GM21390 (cell line): ENCODE results near the gene FBP1.
"Not testable (repeated sequence)": the region's sequence is repeated elsewhere in the genome, so short reads cannot be mapped to it uniquely, and the experiment has no call there.

ENCODE experiments used
- ATAC-seq: cut with Tn5 transposase; IDR thresholded peaks from one replicate; pipeline ENCODE4 v1.9.1; 2021; ENCODE audit not compliant: unreplicated experiment

Gene FBP1

DNA sequence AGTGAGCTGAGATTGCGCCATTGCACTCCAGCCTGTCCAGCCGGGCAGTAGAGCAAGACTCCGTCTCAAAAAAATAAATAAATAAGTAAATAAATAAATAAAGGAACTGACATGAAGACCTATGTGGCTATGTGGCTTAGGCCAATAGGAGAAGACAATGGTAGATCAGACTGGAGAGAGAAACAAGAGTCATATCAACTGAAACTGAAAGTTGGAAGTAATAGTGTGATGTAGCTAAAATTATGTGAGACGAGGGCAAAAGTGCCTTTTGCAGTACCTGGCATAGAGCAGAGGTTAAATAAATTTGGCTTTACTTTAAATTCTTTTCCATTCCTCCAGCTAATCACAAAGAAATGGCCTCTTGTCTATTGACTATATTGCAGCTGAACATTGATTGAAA, 53.0 kb downstream of the FBP1 start:
- no peak for ATAC-seq

DNA sequence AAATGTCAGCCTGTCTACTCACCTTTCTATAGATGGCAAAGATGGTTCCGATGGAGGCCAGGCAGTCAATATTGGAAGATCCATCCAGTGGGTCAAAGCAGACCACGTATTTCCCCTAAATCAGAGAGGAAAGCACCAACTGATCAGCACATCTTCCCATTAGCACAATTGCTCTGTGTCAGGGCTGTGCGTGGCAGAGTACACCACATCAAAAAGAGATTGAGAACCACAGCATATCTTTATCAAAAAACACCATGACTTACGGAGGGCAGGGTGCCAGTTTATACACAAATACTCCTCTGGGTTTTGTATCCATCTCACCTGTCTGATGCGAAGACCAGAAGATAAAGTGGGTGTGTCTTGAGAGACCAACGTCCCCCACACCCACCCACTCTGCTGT, 54.8 kb downstream of the FBP1 start:
- ATAC-seq = no peak

DNA sequence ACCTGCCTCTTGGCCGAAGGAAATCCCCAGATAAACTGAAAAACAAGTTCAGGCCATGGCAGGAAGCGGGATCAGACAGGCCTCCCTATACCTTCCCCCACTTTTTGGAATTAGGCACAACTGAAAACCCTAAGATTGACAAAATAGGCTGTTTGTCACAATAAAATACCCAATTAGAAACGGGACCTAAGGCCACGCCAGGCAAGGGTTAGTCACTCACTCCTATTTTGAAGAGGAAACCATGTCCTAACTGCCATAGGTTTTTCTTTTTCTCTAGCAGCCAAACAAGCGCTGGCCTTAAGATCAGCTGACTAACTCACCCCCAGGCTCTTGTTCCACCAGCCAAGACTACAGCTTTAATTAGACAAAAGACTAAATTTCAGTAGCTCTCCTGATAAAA, 57.6 kb downstream of the FBP1 start:
- ATAC-seq = no peak

DNA sequence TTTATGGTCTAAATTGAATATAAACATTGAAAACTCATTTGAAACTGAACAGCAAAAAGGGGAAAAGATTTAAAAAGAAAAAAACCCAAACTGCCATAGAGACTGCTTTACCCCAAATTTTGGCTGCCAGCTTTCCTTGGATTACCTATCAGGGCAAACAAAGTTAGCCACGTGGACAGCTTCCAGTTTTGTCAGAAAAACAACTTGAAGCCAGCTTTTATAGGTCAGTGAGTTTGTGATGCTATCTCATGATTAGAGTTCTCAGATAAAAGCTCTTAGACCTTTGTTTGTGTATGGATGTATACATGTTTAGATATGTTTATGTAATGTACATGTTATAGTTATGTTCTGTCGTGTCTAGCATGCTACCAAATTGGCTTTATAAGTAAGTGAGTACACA, 61.7 kb downstream of the FBP1 start:
- ATAC-seq = no peak

DNA sequence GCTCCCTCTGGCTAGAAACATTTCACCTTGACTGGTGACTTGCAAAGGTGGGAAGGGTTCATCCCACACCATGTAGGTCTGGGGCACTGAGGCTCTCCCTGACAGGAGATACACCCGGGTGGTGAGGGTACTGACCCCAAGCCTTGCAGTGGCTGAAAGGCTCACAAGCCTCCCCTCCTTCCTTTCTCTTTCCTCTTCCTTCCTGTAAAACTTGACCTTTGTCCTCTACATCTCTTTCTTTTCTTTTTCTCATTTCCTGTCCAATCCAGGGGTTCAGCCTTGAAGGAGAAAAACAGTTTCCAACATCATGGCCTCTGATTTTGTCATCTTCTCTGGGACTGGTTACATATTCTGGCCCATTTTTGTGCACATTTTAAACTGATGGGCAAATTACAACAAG, 62.3 kb downstream of the FBP1 start:
- no peak for ATAC-seq

DNA sequence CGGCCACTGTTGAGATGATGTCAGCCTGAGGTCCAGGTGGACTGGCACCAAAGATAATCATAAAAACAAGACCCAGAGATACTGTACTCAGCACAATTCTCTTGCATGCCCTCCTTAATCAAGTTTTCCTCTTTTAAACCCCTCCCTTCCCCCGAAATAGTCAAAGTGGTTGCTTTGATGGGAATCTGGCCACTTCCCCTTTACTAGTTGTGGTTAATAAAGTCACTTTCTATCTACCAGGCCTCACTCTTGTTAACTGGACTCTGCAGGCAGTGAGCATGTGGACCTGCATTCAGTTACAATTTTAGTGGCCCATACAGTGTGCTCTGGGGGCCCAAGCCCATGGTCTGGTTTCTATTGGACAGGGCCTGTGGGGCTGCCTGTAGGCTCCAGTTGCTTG, 63.2 kb downstream of the FBP1 start:
- no peak for ATAC-seq

DNA sequence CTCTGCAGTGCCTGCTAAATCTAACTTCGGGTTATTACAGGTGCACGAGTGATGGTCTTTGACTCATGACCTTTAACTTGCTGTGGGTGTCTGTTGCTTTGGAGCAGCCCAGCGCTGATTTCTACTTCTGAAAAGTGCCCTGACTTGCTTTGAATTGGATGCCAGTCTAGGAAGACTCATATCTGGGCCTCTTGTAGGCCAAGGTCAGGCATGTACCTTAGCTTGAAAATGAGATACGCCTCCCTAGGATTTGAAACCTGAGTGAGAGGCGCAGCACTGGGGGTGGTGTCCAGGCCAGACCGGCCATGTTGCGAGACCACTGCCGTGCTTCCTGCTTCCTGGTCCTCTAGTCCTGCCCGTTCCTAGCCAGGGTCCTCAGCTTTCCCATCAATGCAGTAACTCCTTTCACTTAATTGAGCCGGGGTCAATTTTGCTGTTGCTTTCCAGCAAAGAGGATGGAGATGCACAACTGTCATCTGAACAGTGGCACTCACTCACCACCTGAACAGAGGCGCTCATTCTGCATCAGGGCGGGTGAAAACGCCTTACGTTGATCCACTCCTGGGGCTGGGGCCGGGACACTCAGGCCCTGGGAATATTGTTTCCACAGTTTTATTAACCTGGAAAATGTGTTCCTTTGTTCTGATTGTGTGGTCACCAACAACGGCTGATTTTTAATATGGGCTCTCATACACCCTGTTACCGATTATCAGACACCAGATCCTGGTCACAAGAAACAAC, 70.2 kb downstream of the FBP1 start:
- ATAC-seq = no peak

DNA sequence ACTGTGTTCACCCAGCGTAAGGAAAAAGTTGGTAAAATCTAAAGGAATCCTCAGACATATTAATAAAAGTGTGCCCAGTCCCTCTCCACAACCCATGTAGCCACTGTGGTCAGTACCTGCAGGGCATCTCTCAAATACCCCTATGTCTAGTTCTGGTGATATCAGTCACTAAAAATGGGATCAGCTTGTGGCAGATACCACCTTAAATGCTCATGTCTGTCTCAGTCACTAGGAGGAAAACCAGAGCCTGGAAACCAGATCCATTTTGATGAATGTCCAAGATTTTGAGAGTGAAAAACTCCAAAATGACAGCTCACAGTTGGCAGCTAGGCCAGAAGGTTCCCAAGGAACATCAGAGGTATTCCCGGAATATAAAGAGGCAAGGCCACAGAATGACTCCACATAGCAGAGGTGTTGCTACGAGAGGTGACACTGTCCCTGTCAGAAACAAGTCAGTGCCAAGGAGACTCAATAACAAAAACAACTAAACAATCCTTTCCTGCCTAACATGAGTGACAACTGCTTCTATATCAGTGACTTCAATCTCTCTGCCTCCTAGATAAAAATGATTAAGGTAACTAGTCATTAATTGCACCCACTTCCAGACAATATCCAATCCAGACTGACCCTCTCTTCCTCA, 70.9 kb downstream of the FBP1 start:
- no peak for ATAC-seq

DNA sequence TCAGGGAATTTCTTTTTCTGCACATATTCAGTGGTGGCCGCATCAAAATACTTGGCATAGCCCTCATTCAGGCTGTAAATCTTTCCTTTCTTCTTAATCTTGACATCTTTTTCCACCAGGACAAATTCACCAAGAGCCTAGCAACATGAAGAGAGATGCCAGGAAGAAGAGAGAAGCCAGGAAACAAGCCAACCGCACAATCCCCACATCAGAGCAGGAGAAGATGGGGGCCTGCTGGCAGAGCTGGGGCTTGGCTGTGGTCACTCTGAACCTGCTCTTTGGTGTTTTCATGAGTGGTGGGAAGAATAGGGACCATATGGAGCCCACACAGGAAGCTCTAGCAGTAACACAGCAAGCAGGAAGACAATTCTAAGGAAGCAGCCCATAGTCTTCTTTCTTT, 72.0 kb downstream of the FBP1 start:
- ATAC-seq = no peak

DNA sequence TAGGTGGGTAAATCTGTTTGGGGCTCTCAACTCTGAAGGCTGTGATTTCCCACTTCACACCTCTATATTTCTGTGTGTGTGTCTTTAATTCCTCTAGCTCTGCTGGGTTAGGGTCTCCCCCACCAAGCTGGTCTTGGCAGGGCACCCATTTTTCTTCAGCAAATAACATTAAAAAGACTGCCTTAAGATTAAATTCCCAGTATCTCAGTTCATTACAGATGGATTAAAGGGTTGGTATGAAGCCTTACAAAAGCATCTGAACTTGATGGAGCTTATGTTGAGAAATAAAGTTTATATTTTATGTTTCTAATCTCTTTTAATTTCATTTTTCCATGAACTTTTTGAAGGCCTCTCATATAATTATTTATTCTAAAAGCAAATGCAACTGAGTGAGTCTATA, 72.8 kb downstream of the FBP1 start:
- no peak for ATAC-seq

DNA sequence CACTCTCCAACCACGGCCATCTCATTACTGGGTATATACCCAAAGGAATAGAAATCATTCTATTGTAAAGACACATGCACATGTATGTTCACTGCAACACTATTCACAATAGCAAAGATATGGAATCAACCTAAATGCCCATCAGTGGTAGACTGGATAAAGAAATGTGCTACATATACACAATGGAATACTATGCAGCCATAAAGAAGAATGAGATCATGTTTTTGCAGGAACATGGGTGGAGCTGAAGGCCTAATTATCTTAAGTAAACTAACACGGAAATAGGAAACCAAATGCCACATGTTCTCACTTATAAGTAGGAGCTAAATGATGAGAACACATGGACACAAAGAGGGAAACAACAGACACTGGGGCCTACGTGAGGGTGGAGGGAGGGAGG, 75.0 kb downstream of the FBP1 start:
- ATAC-seq = not testable (repeated sequence)

DNA sequence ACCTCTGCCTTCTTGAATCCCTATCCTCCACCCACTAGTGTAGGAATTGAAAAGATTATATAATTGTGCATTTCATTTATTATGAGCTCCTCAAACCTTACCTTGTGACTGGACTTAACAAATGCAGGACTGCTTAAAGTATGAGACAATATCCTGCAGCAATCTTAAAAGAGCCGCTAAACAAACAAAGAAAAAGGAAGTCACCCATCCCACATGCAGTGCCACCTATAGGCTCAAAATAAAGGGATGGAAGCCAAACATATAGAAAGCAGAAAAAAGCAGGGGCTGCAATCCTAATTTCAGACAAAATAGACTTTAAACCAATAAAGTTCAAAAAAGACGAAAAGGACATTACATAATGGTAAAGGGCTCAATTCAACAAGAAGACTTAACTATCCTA, 75.8 kb downstream of the FBP1 start:
- no peak for ATAC-seq

DNA sequence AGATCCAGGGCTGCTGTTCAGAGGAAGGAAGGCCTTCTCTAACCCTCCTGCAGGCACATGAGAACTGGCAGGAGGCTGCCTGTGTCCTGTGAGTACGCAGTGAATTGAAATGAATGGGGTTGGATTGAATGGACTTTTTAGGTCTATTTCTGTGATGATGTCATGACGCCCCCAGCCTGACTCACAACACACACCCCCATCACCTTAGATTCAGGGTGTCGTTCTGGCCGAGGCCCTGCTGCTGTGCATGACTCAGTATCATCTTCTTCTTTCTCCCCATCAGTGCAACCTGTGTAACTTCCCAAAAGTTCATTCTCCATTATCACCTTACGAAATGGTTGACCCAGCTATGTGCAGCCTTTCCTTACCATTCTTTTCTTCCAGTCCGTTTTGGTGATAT, 79.1 kb downstream of the FBP1 start:
- no peak for ATAC-seq

DNA sequence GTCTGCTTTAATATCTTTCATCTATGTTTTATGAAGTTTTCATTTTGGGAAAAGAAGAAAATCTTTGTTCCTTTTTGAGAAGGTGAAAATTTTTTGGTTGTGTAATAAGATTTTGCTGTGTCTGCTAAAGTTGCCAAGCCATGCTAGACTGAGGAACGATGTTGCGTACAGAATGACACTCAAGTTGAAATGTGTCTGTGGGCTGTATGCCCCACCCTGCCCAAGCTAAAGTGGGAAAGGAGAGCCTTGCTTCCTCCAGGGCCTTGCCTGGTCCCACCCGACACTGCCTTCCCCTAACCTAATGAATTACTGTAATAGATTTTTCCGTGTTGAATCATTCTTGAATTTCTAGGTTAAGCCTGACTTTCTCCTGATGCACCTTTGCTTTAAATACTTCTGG, 81.9 kb downstream of the FBP1 start:
- ATAC-seq = no peak

DNA sequence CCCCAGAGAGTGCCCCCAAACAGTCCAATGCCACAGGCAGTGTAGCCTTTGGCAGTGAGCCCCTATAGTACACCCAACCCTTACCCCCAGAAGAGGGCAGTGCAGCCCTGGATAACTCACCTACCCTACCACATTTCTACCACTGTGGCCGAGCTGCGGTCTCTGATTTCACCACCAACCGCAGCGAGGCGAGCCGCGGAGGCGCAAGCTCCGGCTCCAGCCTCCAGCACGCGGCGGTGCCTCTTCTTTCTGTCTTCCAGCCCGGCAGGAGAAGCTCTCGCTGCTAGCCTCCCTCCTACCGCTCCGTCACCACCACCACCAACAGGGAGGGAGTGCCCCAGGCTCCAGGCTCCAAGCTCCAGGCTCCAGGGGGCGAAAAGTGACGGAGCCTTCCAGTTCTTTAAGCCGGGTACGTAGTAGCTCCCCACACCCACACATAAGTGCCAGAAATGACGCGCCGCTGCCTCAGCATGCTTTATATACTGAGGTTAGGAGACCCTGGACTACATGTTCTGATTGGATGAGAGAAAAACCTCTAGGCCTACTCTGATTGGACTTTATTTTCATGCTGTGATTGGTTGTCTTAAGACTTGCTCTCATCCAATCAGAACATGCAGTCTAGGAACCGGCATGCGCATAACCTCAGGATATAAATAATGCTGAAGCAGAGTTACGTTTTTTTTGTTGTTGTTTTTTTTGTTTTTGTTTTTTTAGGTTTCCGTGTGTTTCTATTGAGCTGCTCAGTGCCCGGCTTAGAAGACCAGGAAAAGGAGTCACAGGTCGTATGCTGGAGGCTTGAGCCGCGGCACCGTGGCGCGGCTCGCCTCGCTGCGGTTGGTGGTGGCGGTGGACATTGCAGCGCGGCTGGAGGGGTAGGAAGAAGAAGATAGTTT, 84.6 kb downstream of the FBP1 start, which contains the start of gene PCAT7:
PCAT7 (plus strand) TSS at position 645 of the 893 bp plus-strand sequence.
- no peak for ATAC-seq

DNA sequence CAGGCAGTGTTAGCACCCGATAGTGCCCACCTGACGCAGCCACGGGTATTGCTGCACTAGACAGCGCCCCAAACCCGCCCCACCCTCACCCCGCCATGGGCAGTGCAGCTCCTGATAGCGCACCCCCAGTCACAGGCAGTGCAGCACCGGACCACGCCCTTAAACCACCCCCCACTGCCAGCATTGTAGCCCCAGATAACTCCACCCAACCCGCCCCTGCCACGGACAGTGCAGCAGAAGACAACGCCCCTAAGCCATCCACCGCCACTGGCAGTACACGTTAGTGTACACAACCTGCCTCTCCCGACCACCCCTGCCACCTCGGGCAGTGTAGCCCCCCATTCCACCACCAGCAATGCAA, 85.3 kb downstream of the FBP1 start:
- ATAC-seq = no peak
